Gastrocnemius medialis (tissue), 4 donors: Measurements from ENCODE around the gene WDR62. TPM values are rescaled to one million over a fixed set of nuclear protein-coding genes. Genes with fewer than 3 reads are reported as not detected.

Experiments
- ATAC-seq, 2 donors: fragments of 150-250 bp; one replicate each; pipeline ENCODE4 v1.9.1; 2016
- DNase-seq, 2 donors: peaks; one replicate each; pipeline ENCODE4 v3.0.0-alpha.2; 2019
- H3K27ac ChIP-seq, 4 donors: fragments of 200-600 bp; sonication (generic); 1 replicate in 1 of 4; 2 replicates in 3 of 4; pipeline ENCODE4 v1.5.1; 2016 to 2018; ENCODE audit warnings: mild to moderate bottlenecking in 2 of 4, moderate library complexity in 1 of 4
- H3K27me3 ChIP-seq, 3 donors: fragments of 200-600 bp; sonication (generic) in 2 of 3; 1 replicate in 1 of 3; 2 replicates in 2 of 3; pipeline versions ENCODE4 v1.5.1 to v1.6.0; 2016 to 2019; ENCODE audit warnings: mild to moderate bottlenecking in 1 of 3, moderate library complexity in 1 of 3
- H3K36me3 ChIP-seq, 2 donors: fragments of 200-600 bp; sonication (generic) in 1 of 2; one replicate each; pipeline ENCODE4 v1.5.1; 2017 to 2018
- H3K4me1 ChIP-seq, 2 donors: fragments of 200-600 bp; sonication (generic) in 1 of 2; one replicate each; pipeline ENCODE4 v1.5.1; 2016 to 2017; ENCODE audit warnings: mild to moderate bottlenecking in 2 of 2
- H3K4me3 ChIP-seq, 4 donors: fragments of 200-600 bp; sonication (generic) in 3 of 4; 1 replicate in 1 of 4; 2 replicates in 3 of 4; pipeline ENCODE4 v1.5.1; 2016 to 2019; ENCODE audit warnings: mild to moderate bottlenecking in 2 of 4
- H3K9me3 ChIP-seq, 3 donors: fragments of 200-600 bp; sonication (generic) in 2 of 3; 1 replicate in 1 of 3; 2 replicates in 2 of 3; pipeline ENCODE4 v1.5.1; 2016 to 2019
- POLR2A ChIP-seq, 2 donors: fragments of 450-650 bp; IDR thresholded peaks; one replicate each; pipeline ENCODE4 v1.6.1; 2017; ENCODE audit warnings: antibody characterized with exemption in 2 of 2, mild to moderate bottlenecking in 2 of 2, moderate library complexity in 2 of 2
- in situ Hi-C, 4 donors: fragments of 200-750 bp; cut with MboI; loops; one replicate each; pipeline versions ENCODE4 v1.15.0 to v1.8.0; 2017; ENCODE audit warnings: low sequenced_read_pairs in 4 of 4
- intact Hi-C: fragments of 100-400 bp; cut with DNase I; formaldehyde crosslinking; loops from one replicate; pipeline ENCODE4 v1.15.1; 2023; ENCODE audit warnings: low total_unique reads
- total RNA-seq, 4 donors: library from RNA; depleted of rRNA; stranded (reverse); fragments of >200 nt; gene quantifications; one replicate each; pipeline versions ENCODE4 v1.1.0 to v1.2.3, GENCODE V29; 2016
- TF ChIP-seq, protein P1 (sequence below), 5 experiments: fragments of 450-650 bp in 3 of 5; fragments of 200-600 bp in 2 of 5; sonication (generic) in 2 of 5; IDR thresholded peaks in 4 of 5; conservative IDR thresholded peaks in 1 of 5; 1 replicate in 4 of 5; 2 replicates in 1 of 5; pipeline ENCODE4 v1.5.1; 2016 to 2019; ENCODE audit warnings: antibody characterized with exemption in 5 of 5, mild to moderate bottlenecking in 3 of 5, moderate library complexity in 3 of 5

The WDR62 gene
- total RNA-seq, 4 donors from 2014 or later: 0.20 to 2.1 (median 1.0) TPM

DNA sequence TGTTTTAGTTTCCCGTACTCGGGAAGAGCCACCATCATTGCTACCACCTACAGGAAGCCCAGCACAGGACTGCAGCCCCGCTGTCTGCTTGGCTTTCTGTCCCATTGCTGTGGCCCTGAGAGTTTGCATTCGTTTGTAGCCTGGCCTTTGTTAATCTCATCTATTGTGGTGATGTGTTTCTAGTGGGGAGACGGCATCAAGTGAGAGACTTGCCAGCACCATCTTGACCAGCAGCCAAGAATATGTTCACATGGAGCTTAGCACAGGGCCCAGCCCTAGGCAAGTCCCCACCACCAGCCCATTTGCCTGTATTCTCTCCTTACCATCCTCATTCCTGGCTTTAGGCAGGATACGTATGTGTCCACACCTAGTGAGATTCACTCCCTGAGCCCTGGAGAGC is 39.0 kb downstream of the WDR62 start:
- H3K27ac ChIP-seq: no peak overlapping the region
- intact Hi-C loops (no loop called here), in situ Hi-C loops (no loop called here)
- ATAC-seq (no peak), DNase-seq (no peak)
- TF ChIP-seq POLR2A (IDR thresholded peaks at IDR 0.05): no peak
- TF ChIP-seq, protein P1, sequence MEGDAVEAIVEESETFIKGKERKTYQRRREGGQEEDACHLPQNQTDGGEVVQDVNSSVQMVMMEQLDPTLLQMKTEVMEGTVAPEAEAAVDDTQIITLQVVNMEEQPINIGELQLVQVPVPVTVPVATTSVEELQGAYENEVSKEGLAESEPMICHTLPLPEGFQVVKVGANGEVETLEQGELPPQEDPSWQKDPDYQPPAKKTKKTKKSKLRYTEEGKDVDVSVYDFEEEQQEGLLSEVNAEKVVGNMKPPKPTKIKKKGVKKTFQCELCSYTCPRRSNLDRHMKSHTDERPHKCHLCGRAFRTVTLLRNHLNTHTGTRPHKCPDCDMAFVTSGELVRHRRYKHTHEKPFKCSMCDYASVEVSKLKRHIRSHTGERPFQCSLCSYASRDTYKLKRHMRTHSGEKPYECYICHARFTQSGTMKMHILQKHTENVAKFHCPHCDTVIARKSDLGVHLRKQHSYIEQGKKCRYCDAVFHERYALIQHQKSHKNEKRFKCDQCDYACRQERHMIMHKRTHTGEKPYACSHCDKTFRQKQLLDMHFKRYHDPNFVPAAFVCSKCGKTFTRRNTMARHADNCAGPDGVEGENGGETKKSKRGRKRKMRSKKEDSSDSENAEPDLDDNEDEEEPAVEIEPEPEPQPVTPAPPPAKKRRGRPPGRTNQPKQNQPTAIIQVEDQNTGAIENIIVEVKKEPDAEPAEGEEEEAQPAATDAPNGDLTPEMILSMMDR (IDR thresholded peaks at IDR 0.05 in 4 of 5, conservative IDR thresholded peaks at IDR 0.05 in 1 of 5): no peak
- no peaks in the 10 kb centered on the region for H3K4me1 ChIP-seq
- H3K9me3 ChIP-seq: no peaks in the 10 kb centered on the region
- H3K4me3 ChIP-seq: no peak overlapping the region
- H3K36me3 ChIP-seq: no peaks in the 10 kb centered on the region
- H3K27me3 ChIP-seq: no peaks in the 10 kb centered on the region

DNA sequence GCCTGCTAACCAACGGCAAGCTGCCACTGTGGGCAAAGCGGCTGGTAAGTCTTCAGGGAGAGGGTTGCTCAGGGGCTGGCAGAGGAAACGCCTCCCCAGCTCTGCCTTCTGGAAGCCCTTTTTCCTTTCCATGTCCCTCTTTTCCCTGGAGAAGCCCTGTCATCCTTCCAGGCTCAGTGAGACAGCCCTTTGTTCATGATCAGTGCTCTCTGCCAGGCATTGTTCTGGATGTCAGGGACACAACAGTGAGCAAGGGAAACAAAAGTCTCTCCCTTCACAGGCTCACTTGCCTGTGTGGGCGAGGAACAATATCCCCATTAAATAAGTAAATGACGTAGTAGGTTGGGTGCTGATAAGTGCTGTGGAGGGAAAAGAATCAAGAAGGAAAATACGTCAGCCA is 42.3 kb downstream of the WDR62 start:
- H3K9me3 ChIP-seq: no peaks in the 10 kb centered on the region
- H3K4me1 ChIP-seq: peaks cover 22 to 25% of the 10 kb centered on the region in 2 donors
- no peaks in the 10 kb centered on the region for H3K27me3 ChIP-seq
- ATAC-seq (no peak), DNase-seq (no peak)
- no peaks in the 10 kb centered on the region for H3K36me3 ChIP-seq
- H3K4me3 ChIP-seq: no peak overlapping the region
- in situ Hi-C loops (no loop called here), intact Hi-C loops (no loop called here)
- H3K27ac ChIP-seq: no peak overlapping the region
- TF ChIP-seq POLR2A (IDR thresholded peaks at IDR 0.05): no peak
- TF ChIP-seq, protein P1 (IDR thresholded peaks at IDR 0.05 in 4 of 5, conservative IDR thresholded peaks at IDR 0.05 in 1 of 5): no peak

DNA sequence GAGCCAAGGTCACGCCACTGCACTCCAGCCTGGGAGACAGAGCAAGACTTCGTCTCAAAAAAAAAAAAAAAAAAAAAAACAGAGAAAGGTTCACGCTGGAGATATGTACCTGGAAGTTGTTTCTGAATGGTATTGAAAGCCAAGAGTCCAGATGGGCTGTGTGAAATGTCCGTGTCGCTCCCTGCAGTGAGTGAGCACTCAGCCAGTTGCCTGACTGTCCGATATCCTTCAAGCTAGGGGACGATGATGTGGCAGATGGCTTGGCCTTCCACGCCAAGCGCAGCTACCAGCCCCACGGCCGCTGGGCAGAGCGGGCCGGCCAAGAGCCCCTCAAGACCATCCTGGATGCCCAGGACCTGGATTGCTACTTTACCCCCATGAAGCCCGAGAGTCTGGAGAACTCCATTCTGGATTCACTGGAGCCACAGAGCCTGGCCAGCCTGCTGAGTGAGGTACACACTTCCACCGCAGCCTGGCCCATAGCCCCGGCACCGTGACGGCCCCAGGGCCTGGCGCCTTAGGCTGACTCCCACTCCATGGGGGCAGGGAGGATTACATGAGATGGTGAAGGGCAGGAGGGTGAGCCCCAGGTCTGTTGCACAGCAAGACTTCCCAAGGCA is 44.6 kb downstream of the WDR62 start:
- Histone ChIP-seq H3K4me1 (peaks cover 27 to 33% of the 10 kb centered on the region in 2 donors), H3K4me3 (no peak overlapping the region), H3K27me3 (no peaks in the 10 kb centered on the region), H3K27ac (peak overlapping the region in 3 of 4 donors; percentile 32 to 86 (median 76)), H3K36me3 (no peaks in the 10 kb centered on the region), H3K9me3 (no peaks in the 10 kb centered on the region)
- intact Hi-C loops: no loop called here
- in situ Hi-C loops: no loop called here
- no peak for DNase-seq
- no peak for ATAC-seq
- TF ChIP-seq, protein P1 (IDR thresholded peaks at IDR 0.05 in 4 of 5, conservative IDR thresholded peaks at IDR 0.05 in 1 of 5): no peak
- TF ChIP-seq POLR2A (IDR thresholded peaks at IDR 0.05): no peak

DNA sequence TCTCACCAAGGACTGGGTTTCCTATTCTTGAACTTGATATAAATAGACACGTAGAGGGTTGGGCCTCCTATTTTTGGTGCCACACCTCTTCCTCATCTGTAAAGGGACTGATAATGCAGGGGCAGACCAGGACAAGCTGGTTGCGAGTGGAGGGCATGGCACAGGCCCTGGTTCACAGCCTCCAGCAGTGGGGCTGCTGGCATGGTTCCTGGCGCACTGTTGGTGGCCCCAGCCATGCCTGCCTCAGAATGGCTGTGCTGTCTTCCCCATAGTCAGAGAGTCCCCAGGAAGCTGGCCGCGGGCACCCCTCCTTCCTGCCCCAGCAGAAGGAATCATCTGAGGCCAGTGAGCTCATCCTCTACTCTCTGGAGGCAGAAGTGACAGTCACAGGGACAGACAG is 45.8 kb downstream of the WDR62 start:
- peak; percentile 80 to 83 for ATAC-seq
- H3K27ac ChIP-seq: peak overlapping the region; percentile 44 to 86 (median 78)
- H3K4me1 ChIP-seq: peaks cover 27 to 36% of the 10 kb centered on the region in 2 donors
- intact Hi-C loops: loop anchor here (5.0 kb wide), 1 partner anchor 38 kb away; no protein-coding TSS in a partner anchor
- TF ChIP-seq POLR2A (IDR thresholded peaks at IDR 0.05): no peak
- TF ChIP-seq, protein P1 (IDR thresholded peaks at IDR 0.05 in 4 of 5, conservative IDR thresholded peaks at IDR 0.05 in 1 of 5): no peak
- H3K4me3 ChIP-seq: peak overlapping the region in 3 of 4 donors; percentile 0 to 13 (median 4)
- no peaks in the 10 kb centered on the region for H3K27me3 ChIP-seq
- in situ Hi-C loops: no loop called here
- H3K36me3 ChIP-seq: no peaks in the 10 kb centered on the region
- H3K9me3 ChIP-seq: no peaks in the 10 kb centered on the region
- peak in 1 of 2 donors; percentile 49 for DNase-seq
